ENCODE data around the gene SP9. TPM values are rescaled to one million over a fixed set of nuclear protein-coding genes. Genes with fewer than 3 reads are reported as not detected.

Gene SP9
- total RNA-seq, 1 experiment from 2014 or later, result not detected

DNA sequence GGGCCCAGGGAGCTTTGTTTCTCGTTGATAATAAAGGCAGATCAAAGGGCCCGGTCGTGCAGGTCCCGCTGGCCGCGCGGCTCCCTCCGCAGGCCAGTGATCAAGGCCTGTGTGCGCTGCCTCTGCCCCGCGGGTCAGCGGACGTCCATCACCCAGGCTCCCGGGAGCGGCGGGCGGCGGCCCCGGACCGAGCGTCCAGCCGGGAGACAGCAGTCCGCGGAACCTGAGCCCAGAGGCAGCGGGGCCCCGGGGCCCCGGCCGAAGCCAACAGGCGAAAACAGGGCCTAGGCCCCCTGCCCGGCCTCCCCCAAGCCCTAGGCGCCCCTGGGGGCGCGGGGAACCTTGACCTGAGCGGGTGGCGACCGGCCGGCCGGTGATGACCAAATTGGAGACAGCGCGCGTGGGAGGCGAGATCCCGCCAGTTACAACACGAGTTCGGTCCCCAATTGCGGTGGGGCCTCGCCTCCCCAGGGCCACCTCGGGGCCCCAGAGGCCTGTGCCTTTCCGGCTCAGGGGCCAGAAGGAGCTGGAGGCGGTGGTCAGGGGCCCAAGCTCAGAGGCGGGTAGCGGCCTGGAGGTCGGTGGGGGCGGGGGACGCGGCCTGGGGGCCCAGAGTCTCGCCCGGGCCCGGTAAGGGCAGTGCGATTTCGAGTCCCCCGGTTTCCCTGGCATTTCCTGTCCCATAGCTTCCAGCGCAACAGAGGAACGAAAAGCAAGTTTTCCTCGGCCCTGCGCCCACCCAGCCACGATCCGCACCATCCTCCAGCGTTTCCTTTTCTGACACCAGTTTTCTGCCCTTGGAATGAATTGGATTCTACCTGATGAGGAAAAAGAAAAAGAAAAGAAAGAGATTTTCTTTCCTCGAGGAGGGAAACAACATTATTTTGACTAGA lies 5.9 kb downstream of the SP9 start:
- Histone ChIP-seq H3K23me2 (ENCODE audit: insufficient read length, low read depth, low read length, poor library complexity, severe bottlenecking) (peaks cover 50% of the 10 kb centered on the region), H4K20me1 (ENCODE audit: control insufficient read depth, insufficient read depth, insufficient read length) (no peaks in the 10 kb centered on the region), H3K4me2 (ENCODE audit: insufficient read depth, insufficient read length, low read length) (peak overlapping the region; percentile 53), H4K5ac (ENCODE audit: insufficient read length, low read depth, low read length) (no peak overlapping the region), H2BK15ac (ENCODE audit: low read depth, low read length) (no peak overlapping the region), H3K79me1 (ENCODE audit: insufficient read depth, low read depth, low read length, poor library complexity, severe bottlenecking) (no peaks in the 10 kb centered on the region), H3K27me3 (ENCODE audit: insufficient read depth, low read length) (peaks cover 71% of the 10 kb centered on the region), H3T11ph (ENCODE audit: low read length) (no peak overlapping the region), H2AFZ (ENCODE audit: low read length) (no peak overlapping the region), H3K4ac (ENCODE audit: low read depth, low read length) (no peak overlapping the region), H3K14ac (ENCODE audit: insufficient read depth, low read length) (no peak overlapping the region), H2AK5ac (ENCODE audit: insufficient read length, low read length) (no peak overlapping the region), H3K9me3 (ENCODE audit: control insufficient read depth, low read depth, low read length) (no peaks in the 10 kb centered on the region), H4K91ac (ENCODE audit: insufficient read length, low read depth, low read length) (no peak overlapping the region), H4K8ac (replicated peaks; ENCODE audit: insufficient read length, low read depth, low read length) (no peak overlapping the region), H2BK12ac (ENCODE audit: insufficient read length, low read depth, low read length) (no peak overlapping the region), H2BK120ac (ENCODE audit: low read depth, low read length, poor library complexity, severe bottlenecking) (no peak overlapping the region), H3K18ac (ENCODE audit: insufficient read length, low read depth, low read length) (no peak overlapping the region), H3K56ac (ENCODE audit: insufficient read length, low read depth, low read length) (no peak overlapping the region), H3K79me2 (ENCODE audit: insufficient read depth, low read length) (no peaks in the 10 kb centered on the region), H2BK20ac (ENCODE audit: low read depth, low read length, poor library complexity, severe bottlenecking) (no peak overlapping the region), H3K23ac (ENCODE audit: insufficient read length, low read depth, low read length) (no peak overlapping the region), H3K9ac (ENCODE audit: extremely low read depth, insufficient read length, low read length) (no peak overlapping the region), H3K4me1 (ENCODE audit: insufficient read depth, low read length) (0 out of 2 replicates have a peak, but pooled peaks cover 4% of the 10 kb centered on the region), H2BK5ac (ENCODE audit: insufficient read length, low read length) (no peak overlapping the region), H3K27ac (ENCODE audit: insufficient read length, low read depth, low read length) (no peak overlapping the region)
- Mint-ChIP-seq H3K27me3 (ENCODE audit: low read depth) (peaks cover 97% of the 10 kb centered on the region), H3K36me3 (ENCODE audit: insufficient read depth in 1 of 3, low read depth in 3 of 3) (no peaks in the 10 kb centered on the region), H3K27ac (no peak overlapping the region), H3K4me1 (peaks cover 47 to 55% of the 10 kb centered on the region in 2 experiments), H3K9me3 (peaks cover 0 to 8% of the 10 kb centered on the region in 2 experiments; a peak in 1 of 5 replicates), H3K4me3 (peak overlapping the region; percentile 46 to 81)
- DNase-seq, result peak; percentile 61
- no CpG with 5 or more reads among the region's 70 CpGs for WGBS (ENCODE audit: extremely low coverage, insufficient read length, low lambda C conversion rate)
- TF ChIP-seq, protein P1, sequence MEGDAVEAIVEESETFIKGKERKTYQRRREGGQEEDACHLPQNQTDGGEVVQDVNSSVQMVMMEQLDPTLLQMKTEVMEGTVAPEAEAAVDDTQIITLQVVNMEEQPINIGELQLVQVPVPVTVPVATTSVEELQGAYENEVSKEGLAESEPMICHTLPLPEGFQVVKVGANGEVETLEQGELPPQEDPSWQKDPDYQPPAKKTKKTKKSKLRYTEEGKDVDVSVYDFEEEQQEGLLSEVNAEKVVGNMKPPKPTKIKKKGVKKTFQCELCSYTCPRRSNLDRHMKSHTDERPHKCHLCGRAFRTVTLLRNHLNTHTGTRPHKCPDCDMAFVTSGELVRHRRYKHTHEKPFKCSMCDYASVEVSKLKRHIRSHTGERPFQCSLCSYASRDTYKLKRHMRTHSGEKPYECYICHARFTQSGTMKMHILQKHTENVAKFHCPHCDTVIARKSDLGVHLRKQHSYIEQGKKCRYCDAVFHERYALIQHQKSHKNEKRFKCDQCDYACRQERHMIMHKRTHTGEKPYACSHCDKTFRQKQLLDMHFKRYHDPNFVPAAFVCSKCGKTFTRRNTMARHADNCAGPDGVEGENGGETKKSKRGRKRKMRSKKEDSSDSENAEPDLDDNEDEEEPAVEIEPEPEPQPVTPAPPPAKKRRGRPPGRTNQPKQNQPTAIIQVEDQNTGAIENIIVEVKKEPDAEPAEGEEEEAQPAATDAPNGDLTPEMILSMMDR (conservative IDR thresholded peaks at IDR 0.05), result no peak
